HG03342 (cell line): ENCODE results near the gene CHST8.

Experiments
- ATAC-seq: cut with Tn5 transposase; IDR thresholded peaks from one replicate; pipeline ENCODE4 v1.9.1; 2021; ENCODE audit warnings: mild to moderate bottlenecking, moderate library complexity; ENCODE audit not compliant: unreplicated experiment

The CHST8 gene

DNA sequence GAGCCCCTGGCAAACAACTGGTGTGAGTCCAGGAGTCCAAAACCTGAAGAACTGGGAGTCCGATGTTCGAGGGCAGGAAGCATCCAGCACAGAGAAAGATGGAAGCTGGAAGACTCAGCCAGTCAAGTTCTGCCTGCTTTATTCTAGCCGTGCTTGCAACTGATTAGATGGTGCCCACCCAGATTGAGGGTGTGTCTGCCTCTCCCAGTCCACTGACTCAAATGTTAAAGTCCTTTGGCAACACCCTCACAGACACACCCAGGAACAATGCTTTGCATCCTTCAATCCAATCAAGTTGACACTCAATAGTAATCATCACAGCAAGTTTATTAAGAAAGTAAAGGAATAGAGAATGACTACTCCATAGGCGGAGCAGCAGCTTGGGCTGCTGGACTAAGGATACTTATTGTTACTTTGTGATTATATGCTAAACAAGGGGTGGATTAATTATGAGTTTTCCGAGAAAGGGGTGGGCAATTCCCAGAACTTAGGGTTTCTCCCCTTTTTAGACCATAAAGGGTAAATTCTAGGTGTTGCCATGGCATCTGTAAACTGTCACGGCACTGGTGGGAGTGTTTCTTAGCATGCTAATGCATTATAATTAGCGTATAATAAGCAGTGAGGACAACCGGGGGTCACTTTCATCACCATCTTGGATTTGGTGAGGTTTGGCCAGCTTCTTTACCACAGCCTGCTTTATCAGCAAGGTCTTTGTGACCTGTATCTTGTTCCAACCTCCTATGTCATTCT is 109.3 kb downstream of the CHST8 start:
- ATAC-seq, result no peak

DNA sequence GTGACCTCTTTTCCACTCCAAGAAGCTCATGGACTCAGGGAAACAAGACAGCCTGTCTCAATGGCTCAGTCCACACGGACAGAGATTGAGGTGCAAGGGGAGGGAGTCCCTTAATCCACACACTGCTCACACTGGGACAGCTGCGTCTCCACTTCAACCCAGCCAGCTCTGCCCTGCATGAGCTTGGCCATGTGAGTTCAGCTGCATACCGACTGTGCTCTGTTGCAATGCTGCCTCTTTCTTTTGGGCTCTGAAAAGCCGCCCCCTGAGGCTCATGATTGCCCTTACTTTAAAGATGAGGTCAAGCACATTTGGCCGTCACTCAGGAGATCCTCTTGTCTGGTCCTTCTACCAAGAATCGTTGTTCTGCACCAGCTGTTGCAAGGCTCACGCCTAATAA is 110.1 kb downstream of the CHST8 start:
- ATAC-seq, result no peak

DNA sequence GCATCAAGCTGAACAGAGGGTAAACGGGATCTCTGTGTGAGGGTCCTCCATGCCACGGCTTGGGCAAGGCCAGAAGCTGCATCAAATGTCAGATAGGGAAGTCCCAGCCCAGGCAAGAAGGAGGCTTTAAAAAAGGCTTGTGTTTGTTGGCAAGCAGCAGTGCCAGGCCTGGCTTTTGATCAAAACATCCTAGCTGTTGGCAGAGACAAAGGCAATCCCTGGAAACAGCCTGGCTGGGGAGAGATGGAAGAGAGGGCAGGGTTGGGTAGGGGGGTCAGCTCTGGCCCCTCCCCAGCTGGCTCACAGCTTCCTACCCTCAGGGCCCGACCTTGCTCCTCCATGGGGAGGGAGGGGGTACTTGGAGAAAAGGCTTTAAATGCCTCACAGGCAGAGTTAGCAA is 113.2 kb downstream of the CHST8 start:
- ATAC-seq, result no peak

DNA sequence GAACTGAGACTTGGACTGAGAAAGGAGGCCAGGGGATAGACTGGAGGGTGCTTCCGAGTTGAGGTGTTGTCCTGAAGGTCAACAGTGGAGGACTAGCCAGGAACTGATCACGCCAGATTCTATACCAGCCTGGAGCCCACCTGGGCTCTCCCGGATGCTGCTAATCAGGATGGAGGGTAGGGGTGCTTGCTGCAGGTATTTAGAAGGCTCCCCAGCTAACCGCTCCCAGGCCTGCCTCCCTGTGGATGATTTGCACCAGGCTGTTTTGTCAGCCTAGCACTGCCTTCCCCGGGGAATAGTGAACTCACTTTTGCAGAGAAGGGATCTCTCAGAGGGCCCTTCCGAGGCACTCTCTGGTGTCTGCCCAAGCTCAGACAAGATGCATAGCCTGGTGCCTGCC is 114.4 kb downstream of the CHST8 start:
- ATAC-seq, result no peak

DNA sequence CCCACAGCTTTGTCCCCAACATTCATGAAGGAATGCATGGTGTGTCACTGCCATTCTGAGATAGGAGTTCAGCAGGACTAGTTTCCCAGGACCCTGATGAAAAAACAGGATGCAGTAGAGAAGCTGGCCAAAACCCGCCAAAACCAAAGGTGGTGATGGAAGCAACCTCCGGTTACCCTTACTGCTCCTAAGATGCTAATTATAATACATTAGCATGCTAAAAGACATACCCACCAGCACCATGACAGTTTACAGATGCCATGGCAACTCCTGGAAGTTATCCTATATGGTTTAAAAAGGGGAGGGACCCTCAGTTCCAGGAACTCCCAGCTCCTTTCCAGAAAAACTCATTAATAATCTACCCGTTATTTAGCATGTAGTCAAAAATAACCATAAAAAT is 115.0 kb downstream of the CHST8 start:
- no peak for ATAC-seq

DNA sequence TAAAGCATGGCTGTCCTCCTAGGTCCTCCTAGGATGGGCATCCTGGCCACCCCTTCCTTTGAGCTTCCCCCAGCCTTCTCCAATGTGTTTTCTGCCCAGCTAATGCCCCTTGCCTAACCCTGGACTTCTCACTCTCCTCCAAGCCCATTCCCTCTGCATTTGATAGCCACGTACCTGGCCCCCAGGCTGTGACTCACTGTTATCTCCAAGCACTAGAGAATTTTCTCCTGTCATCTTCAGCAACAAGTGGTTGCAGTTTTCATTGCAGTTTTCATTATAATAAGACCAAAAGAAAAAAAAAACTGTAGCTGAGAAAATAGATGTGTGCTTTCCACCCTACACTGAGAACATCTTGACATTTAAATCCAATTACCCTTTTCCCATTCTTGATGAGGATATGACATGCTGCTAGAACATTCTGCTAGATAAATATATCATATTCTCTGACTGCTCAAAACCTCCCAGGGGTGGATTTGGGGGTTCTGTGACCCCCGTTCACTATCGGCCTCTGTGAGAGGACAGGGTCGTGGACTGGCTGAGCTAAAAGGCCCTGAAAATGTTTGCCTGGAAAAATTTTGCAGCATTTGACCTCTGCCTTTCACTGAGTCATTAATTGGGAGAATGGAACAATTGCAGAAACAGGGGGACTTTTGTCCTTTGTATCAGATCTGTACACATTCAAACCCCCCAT is 116.1 kb downstream of the CHST8 start:
- ATAC-seq, result no peak

DNA sequence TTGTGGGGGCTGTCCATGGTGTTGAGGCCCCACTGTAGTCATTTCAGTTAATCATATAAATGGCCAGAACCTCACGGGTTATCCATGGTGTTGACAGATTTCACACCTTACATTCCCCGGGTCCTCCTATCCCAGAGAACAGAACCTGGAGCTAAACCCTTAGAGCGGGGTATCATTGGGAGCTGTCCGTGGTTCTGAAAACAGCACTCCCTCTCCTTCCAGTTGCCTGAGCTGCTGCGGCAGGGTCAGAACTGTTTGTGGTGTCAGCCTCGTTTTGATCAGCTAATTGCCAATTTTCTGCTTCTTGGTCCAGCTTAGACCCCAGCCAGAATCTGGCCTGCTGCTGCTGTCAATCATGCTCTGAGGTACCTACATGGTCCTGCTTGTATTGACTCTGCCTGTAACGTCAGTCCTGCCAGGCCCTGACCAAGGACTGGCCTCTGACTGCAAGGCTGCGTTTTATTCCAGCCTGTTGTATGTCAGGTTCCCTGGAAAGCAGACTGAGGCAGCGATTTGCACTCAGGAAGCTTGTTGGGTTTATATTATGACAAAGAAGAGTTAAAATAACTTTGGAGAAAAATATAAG is 119.2 kb downstream of the CHST8 start:
- ATAC-seq, result no peak

DNA sequence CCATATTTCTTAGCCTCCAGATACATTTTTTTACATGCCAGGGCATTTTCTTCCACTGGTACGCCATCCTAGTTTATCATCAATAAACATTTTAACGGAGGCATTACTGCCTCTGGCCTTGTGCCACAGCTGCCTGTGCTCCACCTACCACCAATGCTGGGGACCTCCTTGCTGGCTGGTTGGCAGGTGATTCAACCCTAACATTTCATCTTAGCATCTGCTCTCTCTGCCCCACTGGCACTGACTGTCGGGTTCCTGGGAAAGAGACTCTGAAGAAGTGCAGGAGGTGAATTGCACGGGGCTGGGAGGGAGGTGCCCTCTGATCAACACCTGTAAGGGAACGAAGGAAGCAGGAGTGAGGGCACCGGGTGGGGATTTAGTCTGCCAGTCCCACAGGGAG is 123.5 kb downstream of the CHST8 start:
- ATAC-seq, result no peak

DNA sequence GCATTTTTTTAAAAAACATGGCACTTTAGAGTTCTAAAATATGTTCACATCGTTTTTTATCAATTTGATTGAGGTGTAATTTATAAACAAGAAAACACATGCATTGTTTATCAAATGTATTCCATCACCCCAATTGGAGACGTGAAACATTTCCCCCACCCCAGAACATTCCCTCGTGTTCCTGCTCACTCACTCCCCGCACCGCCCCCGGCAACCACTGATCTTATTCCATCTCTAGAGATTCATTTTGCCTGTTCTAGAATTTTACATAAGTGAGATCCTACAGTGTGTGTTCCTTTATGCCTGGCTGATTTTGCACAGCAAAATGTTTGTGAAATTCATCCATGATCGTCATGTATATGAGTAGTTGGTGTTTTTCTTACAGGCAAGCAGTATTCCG is 124.4 kb downstream of the CHST8 start:
- no peak for ATAC-seq

DNA sequence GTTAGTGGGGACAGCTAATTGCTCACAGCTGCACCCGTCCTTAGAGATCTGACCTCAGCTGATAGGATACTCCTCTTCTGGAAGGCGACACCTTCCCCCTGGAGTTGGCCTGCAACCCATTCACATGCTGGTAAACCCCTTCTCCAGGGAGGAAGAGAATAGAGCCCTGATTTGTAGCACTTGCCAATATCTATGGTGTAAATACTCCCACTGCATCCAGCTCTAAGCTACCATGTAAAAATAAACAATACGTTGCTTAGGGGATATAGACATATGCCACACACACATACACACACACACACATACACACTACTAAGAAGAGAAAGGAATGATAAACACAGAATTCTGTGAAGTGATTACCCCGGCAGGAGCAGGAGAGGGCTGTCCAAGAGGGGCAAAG is 125.5 kb downstream of the CHST8 start:
- no peak for ATAC-seq

DNA sequence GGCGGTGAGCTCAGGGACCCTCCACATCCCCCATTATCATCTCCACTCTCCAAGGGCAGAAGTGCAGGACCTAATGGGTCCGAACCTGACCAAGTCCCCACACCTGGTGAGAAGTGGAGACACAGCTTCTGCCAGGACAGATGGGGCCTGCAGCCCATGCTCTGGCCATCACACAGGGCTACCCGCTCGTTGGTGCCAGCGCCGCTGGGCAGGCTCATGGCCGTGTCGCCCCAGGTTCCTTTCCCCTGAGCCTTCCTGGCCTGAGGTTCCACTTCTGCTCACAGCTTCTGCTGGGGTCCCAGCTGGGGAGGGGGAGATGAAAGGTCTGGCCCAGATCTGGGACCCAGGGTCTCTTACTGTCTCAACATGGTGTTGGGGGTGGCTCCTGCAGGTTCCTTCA is 126.5 kb downstream of the CHST8 start:
- ATAC-seq, result no peak

DNA sequence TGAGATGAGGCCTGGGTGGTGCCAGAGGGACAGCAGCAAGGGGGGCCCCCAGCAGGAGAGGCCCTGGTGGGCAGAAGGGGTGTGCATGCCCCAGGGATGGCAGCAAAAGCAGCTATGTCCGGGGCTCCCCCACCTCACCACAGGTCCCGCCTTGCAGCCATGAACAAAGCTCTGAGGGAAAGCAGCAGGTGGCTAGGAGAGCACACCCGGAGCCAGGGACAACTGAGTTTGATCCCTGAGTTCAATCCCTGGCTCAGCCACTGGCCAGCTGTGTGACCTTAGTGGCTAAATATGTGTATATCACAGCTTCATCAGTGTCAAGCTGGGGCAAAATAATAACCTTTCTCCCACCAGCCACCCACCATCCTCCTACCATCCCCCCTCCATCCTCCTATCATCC is 127.3 kb downstream of the CHST8 start:
- ATAC-seq, result no peak

DNA sequence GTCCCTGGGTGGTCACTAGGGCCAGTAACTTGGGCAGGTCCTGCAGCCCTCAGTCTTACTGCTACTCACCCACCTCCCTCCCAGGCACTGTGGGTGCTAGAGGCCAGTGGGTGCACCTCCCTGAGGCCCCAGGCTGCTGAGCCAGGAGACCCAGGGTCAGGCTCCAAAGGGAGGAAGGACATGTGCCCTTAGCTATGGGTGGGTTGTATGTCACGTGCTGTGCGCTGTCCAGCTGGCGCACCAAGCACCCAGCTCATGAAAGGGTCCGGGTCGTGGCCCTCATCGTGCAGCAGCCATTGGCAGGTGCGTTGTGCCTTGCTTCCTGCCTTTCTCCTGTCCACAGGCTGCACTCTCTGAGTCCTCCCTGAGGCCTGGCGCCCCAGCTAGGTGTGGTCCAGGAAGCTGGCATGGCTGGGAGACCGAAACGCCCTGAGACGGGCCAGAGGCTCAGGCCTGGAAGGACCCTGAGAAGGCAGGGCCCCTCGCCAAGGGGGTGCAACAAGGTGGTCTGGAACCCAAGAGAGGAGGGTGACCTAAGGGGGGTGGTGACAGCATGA is 127.9 kb downstream of the CHST8 start:
- no peak for ATAC-seq

DNA sequence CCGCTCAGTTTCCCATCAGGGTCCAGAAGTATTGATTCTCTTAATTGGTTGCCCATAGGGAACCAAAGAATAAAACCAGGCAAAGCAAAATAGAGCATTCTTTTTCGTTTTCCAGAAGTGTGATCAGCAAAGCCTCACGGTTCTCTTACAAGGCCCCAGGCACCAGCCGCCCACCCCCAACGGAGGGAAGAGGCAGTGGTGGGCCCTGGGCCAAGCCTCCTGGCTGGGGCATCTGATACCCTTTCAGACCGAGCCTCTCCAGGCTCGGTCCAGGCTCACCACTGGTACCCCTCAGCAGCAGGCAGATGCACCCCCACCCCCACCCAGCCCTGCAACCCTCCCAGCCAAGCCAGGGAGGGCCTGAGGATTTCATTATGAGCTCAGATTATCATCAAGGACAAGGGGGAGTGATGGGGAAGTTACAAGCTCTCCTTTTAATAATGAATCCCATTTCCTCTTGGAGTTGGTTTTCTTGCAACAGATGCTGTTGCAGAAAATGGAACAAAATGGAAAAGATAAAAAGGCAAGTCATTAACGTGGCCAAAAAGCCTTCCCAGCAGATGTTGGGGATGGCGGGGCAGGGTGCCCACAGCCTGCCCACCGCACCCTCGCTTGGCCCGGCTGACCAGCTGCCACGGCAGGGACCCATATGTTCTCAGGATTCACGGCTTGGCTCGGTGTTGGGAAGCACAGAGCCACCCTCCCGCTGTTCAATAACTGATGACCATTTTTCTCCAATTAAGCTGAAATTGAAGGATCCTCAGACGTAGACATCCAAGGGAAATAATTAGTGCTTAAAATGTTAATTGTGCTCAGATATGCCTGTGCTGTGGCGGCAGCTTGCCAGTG is 129.1 kb downstream of the CHST8 start:
- no peak for ATAC-seq

DNA sequence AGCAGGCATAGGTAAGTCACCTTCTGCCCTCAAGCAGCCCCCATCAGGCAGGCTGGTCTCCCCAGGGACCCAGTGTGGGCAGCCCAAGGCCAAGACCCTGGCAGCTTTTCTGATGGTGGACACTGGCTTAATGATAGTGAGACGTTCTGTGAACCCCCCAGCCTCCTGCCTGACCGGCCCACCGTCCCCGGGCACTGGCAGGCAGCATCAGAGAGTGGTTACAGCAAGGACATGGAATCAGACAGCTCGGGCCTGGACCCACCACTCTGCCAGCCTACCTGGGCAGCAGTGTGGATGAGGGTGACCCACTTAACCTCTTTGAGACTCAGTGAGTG is 129.7 kb downstream of the CHST8 start:
- no peak for ATAC-seq

DNA sequence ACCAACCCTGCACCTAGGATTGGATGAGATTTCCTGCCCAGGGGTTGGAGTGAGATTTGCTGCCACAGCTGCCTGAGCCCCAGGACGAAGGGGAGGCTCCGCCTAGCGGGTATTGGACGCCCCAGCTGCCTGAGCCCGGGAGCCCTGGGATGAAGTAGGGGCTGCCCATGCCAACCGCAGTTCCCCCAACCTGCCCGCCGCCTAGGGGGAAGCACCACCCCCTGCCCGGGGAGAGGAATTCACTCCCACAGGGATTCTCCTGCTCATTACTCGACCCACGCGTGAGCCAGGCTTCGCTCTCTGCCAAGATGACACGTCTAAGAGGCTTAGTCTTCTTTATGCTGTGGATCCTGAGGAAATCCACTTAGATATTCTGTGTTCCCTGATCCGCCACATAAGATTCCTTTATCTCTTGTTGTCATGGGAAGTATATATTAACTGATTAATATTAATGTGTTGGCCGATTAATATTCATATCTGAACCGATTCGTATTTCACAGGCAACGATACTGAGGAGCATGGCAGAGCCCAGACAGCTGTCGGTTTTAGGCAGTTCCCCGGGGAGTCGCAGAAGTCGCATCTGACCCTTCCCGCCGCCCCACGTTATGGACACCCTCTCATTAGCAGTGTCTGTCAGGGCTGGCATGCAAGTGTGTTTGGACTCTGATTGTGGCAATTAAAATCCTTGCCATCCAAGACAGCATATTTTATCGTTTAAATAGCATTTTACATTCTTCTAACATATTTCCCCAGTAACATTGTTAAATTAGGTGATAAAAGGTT is 130.5 kb downstream of the CHST8 start:
- no peak for ATAC-seq

DNA sequence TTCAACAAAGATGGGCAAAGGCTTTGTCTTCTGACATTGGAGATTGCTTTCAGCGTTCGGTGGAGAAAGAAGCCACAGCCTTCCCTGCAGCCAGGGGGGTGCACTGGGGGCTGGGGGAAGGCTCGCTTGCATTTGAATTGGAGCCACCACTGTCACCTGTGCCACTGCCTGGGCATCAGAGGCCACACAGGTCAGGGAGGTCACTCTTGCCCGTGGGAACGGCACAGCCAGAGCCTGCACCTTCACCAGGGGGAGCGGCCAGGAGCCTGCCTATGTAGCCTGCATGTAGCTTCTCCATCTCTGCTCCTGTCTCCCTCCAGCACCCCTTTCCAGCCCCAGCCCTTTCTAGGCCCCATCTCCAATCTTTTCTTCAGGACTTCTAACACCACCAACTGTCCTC is 131.2 kb downstream of the CHST8 start:
- ATAC-seq, result no peak

DNA sequence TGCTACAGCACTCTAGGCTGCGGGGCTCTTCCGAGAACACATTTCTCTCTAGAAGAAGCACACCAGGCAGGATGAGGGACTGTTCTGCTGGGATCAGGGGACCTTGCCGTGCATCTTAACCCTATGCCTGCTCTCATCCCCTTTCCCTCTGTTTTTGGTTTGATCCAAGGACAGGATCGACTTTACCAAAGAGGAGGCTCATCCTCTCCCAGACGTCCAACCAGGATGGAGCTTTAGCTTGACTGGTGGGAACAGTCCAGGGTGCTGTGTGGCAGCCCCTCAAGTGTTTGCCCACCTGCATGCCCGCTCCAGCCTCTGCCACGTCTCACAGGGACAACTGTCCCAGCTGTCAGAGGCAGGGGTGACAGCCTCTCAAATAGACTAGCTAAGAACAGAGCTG is 132.6 kb downstream of the CHST8 start:
- no peak for ATAC-seq

DNA sequence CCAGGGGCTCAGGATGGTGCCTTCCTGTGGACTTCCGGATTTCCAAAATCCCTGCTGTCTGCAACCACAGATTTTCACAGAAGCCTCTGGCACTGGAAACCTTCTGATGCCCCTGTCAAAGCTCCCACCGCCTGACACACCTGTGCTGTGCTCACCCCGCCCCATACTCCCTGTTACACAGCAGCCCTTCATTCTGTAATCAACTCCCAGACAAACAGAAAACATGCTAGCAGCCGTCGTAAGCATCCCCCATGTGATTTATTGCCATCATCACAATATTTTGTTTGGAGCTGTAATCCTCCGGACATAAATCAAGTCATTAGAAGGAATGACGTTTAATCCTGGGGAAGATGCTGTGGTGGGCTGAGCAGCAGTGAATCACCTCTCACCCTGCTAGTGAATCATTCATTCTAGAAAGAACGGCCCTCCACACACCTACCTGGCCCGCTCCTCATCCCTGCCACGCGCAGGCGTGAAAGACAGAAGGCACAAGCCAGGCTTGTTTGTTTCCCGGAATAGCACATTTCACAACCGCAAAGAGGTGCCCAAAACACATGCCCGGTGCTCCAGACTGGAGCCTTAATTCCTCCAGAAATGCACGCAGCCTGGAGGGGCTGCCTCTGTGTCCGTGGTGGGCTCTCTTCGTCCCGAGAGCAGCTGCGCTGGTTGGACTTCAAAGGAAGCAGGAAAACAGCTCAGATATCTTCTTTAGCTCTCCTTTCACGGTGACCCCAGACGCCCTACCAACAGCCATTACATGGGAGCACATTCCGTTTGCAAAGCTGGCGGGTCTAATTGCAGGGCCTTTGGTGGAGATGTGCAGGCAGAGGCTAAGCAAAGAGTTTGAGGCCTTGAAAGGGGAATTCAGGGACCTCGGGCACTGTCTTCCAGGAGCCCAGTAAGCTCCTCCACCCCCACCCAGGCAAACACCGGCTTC is 133.6 kb downstream of the CHST8 start:
- no peak for ATAC-seq
